Kidney tubule cell (primary cell): ENCODE data around the gene GABRG3.

ENCODE experiments used
- DNase-seq: peaks from one replicate; pipeline ENCODE4 v3.0.0-alpha.2; 2018; ENCODE audit warnings: low spot score

Gene GABRG3

DNA sequence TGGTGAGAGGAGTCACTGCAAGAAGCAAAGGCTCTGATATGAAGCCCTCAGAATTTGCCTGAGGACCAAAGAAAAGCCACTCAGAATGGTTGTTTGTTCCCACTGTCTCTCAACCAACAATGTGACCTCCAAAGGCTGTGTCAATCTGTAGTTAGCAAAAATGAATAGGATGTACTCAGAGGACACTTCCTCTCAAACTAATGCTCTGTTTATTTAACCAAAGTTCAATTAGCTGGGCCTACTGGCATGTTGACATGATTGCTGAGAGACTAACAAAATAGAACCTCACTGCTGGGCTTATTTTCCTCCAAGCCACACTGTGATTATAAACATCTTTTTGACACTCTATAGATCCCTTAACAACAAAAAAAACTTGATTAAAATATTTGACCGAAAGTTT is 605.6 kb downstream of the GABRG3 start:
- DNase-seq, result no peak

DNA sequence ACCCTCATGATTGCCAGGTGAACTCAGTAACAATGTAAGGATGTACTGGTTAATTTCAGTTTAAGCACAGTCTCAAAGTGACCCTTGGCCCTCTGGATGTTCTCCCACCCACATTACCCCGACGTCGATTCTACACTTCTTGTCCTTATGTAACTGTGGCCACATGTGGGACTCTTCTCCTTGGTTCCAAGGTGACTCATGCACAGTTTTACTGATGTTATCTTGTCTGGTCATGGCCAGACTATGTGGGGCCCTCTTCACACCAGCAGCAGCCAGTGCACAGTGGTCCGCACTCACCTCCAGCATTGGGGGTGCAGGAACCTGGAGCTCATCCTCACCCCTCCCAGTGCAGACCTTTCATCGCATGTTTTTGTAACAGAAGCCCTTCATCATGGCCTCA is 608.8 kb downstream of the GABRG3 start:
- DNase-seq, result no peak

DNA sequence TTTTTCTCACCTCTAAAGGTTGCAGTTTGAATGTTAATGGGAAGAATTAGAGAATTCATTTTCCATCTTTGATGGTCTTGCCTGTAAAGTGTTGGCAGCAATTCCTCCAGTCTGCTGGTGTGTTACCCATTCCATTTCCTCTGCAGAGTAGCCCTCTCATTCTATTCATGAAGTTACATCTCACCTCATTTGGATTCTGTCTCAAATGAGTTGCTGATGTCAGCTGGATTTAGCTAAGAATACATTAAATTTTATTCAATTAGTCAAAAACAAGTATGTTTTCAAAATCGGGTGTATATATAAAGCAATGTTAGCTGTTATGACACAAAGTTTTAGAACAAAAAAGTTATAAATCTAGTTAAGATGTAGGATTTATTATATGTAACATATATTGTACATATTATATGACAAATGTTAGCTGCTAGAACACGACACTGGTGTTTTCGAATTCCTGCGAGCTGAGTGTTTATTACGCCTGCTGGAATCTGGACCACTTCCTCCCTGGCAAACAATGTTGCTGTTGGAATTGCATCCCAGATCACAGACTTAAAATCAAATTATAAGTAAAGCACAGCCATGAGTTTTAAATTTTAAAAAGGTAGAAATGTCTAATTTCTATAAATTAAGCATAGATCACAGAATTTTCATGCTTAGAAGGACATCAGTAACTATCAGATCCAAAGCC is 611.9 kb downstream of the GABRG3 start:
- DNase-seq, result no peak

DNA sequence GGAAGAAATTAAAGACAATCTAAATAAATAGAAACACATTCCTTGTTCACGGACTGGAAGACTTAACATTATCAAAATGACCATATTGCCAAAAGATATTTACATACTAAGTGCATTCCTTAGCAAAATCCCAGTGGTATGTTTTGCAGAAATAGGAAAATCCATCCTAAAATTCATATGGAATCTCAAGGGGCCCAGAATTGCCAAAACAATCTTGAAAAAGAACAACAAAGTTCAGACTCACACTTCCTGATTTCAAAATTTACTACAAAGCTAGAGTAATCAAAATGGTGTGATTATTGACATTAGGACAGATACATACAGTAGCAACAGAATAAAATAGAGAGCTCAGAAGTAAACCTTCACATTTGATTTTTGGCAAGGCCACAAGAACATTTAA is 612.7 kb downstream of the GABRG3 start:
- no peak for DNase-seq

GRCh38 chr15:27585041-27585640 is 614.2 kb downstream of the GABRG3 start:
- DNase-seq, result no peak

GRCh38 chr15:27587810-27588209 is 616.8 kb downstream of the GABRG3 start:
- no peak for DNase-seq

DNA sequence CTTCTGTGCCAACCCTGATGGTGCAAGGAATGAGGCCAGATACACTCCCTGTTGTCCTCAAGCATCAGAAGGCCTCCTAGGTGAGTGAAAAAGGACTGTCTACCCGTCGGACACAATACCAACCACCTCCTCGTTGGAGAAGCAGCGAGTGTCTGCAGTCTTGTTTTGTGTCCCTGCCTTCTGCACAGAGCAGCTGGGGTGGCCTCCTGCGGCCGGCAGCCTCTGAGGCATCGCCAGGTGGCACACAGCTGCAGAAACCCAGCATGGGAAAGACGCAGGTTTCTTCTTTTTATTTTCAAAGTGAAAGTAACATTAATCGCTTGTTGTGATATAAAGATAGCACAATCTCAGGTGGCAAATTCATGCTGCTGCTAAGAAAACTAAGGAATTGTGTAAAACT is 618.3 kb downstream of the GABRG3 start:
- DNase-seq, result no peak

GRCh38 chr15:27589782-27590181 is 618.8 kb downstream of the GABRG3 start:
- no peak for DNase-seq
